Activated T-cell treated with anti-CD3 and anti-CD28 coated beads for 4 hours (primary cell): Measurements from ENCODE around the gene RBM23.

Source experiments
- DNase-seq: peaks from one replicate; pipeline ENCODE4 v3.0.0-alpha.2; 2020

The RBM23 gene

DNA sequence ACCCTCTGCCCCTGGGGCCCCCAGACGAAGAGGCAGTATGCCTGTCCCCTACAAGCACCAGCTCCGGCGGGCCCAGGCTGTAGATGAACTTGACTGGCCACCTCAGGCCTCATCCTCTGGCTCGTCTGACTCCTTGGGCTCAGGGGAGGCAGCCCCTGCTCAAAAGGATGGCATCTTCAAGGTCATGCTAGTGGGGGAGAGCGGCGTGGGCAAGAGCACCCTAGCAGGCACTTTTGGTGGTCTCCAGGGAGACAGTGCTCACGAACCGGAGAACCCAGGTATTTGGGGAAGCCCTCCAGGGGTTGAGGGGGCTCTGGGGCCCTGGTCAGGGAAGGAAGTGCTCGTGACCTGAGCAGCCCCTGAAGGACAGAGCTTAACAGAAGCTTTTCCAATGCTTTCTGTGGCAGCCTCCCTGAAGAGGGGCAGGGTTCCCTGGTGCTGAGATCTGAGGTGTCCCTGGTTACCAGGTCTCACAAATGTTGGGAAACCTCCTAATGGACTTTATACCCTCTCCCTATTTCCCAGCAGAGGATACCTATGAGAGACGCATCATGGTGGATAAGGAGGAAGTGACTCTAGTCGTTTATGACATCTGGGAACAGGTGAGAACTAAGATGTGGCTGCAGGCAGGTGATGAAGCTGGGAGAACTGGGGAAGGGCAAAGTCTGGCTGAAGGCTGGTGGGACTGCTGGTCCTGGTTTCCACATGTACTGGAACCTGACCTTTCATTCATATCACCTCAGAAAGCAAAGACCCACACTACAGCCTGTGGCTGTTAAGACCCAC, 34.0 kb downstream of the RBM23 start:
- DNase-seq: no peak

DNA sequence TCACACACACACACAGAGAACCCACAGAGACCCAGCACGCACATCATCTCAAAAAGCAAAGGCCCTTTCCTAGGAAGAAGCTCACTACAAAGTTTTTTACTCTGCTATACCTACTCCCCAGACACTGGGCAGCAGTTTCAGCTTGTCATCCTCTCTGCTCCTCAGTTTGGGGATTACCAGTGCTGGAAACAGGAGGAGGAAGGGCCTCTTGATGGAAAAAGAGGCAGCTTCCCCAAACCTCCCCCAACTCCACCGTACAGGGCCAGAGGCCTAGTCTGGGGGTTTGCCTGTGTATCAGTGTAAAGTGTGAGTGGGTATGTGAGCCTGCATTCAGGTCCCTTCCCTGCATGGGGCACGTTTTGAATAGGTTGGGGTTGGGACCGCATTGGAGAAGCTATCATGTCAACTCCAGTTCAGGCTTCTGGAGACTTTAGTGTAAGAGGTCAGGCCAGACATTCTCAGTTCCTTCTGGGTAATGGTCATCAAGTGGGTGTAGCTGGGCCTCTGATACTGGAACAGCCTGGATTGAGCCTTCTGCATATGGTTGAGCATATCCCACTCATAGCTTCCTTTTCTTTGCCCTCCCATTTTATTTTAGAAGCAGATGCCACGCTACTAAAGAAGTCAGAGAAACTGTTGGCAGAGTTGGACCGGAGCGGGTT, 34.7 kb downstream of the RBM23 start:
- no peak for DNase-seq

DNA sequence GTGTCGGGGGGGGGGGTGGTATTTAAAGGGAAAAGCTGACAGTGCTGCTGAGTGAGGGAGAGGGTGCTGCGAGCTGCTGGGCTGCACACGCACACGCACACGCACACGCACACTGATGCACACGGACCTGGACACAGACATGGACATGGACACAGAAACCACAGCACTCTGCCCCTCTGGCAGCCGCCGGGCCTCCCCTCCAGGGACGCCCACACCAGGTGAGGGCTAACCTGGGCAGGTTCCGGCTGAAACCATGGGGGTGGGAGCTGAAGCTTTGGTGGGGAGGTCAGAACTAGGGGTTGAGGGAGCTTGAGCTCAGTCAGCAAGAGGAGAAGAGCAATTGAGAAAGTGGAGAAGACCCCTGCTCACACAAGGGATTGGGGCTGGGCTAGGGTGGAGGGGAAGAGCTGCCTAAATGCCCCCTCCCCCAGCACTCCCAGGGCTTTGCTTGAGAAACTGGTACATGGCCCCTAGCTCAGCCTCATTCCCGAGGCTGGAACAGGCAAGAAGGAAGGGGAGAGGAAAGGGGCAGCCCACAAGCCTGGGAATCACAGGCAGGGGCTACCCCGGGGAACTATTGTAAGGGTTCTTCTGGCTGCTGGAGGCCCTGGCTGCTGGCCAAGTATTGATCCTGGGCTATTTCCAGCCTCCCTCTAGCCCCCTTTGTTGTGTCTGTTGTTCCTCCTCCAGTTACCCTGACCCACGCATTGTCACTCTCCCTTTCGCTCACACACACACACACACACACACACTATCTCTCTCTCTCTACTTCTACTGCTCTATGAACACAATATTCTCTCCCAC, 35.6 kb downstream of the RBM23 start, which contains the start of gene REM2:
Gene REM2, plus strand, starts transcription at position 50 of the 804 bp plus-strand sequence. Its CDS starts 66 bp downstream, at position 116.
- DNase-seq: no peak

DNA sequence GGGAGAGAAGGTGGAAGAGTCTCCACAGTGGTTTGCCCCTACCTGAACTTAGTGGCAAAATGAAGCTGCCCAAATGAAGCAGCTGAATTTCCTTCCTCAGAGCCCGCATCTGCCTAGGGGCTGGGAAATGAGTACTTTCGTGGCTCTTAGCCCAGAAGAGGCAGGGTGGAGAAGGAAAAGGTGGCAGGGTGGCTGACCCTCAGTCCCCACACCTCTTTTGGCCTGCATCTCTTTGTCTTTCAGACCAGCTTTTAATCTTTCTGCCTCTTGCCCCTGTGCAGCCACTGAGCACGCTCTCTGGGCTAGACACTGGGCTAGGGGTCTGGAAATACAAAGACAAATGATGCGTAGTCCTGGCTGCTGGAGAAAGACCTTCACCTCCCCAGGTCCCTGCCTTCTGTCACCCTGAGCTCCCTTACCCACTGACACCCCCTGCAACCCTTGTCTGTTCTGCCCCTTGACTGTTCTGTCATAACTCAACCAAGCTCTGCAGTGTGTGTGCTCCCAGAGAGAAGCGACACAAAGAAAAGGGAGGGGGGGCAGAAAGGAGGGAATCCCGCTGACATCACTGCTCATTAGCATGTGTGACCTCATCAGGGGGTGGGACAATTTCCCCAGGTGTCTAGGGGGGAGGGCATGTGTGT, 36.3 kb downstream of the RBM23 start:
- DNase-seq: peak; percentile 58

DNA sequence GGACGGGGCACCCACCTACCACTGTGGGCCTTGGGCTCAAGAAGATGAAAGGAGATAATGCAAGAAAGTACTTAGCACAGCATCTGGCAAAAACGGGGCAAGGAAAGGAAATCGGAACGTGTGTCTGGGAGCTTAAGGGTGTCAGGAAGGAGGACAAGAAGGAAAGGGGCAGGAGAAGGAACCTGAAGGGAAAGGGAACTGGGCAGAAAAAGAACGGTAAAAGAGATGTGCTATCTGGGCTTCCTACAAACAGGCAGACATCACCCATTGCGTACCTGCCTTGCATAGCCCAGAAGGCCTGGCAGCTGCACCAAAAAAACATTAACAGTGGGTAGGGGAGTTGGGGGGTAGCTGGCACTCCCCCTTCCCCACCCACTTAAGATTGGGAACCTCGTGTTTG, 36.9 kb downstream of the RBM23 start:
- no peak for DNase-seq

DNA sequence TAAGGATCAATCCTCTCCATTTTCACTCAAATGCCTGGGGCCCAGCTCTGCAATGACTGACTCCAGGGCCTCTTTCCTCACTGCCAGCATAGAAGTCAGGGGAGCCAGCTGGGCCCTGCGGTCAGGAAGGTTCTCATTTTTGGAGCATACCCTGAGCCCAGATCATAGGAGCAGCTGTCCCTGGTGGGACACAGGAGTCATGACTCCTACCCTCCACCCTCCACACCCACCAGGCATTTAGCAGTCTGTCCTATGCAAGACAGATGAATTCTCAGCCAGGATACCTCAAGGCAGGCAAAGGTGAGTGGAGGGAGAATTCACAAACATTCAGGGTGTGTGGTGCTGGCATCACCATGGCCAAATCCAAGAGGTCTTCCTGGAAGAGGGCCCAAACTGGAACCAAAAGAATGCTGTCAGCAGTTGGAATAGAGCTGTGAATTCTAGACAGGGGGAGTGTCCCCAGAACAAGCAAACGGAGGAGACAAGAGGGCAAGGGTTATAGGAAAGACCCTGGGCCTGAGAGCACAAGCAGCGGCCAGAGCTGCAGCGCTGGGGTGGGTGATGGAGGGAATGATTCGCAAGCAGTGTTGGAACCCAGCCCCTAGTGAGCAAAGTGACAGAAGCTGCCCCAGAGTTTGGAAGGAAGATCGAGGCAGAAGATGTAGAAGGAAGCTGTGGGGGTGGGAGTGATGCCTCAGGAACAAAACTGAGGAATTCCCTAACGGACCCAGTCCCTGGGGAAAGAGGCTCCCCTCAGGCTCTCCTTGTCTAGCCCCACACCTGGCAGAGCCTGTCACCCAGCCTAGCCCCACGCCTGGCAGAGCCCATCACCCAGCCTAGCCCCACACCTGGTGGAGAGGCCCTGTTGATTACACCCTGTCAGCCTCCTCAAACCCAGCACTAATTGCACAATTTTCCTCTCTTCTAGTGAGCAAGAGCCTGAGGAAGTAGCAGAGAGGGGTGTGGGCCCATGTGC, 40.4 kb downstream of the RBM23 start:
- DNase-seq: no peak

DNA sequence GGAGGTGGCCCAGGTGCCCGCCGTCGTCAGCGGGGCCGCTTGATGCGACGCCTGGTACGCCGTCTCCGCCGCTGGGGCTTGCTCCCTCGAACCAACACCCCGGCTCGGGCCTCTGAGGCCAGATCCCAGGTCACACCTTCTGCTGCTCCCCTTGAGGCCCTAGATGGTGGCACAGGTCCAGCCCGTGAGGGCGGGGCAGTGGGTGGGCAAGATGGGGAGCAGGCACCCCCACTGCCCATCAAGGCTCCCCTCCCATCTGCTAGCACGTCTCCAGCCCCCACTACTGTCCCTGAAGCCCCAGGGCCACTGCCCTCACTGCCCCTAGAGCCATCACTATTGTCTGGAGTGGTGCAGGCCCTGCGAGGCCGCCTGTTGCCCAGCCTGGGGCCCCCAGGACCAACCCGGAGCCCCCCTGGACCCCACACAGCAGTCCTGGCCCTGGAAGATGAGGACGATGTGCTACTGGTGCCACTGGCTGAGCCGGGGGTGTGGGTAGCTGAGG, 41.9 kb downstream of the RBM23 start:
- no peak for DNase-seq

DNA sequence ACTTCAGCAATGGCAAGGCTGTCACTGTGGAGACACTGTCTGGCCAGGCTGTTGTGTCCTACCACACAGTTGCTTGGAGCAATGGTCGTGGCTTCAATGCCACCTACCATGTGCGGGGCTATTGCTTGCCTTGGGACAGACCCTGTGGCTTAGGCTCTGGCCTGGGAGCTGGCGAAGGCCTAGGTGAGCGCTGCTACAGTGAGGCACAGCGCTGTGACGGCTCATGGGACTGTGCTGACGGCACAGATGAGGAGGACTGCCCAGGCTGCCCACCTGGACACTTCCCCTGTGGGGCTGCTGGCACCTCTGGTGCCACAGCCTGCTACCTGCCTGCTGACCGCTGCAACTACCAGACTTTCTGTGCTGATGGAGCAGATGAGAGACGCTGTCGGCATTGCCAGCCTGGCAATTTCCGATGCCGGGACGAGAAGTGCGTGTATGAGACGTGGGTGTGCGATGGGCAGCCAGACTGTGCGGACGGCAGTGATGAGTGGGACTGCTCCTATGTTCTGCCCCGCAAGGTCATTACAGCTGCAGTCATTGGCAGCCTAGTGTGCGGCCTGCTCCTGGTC, 43.1 kb downstream of the RBM23 start:
- DNase-seq: no peak

DNA sequence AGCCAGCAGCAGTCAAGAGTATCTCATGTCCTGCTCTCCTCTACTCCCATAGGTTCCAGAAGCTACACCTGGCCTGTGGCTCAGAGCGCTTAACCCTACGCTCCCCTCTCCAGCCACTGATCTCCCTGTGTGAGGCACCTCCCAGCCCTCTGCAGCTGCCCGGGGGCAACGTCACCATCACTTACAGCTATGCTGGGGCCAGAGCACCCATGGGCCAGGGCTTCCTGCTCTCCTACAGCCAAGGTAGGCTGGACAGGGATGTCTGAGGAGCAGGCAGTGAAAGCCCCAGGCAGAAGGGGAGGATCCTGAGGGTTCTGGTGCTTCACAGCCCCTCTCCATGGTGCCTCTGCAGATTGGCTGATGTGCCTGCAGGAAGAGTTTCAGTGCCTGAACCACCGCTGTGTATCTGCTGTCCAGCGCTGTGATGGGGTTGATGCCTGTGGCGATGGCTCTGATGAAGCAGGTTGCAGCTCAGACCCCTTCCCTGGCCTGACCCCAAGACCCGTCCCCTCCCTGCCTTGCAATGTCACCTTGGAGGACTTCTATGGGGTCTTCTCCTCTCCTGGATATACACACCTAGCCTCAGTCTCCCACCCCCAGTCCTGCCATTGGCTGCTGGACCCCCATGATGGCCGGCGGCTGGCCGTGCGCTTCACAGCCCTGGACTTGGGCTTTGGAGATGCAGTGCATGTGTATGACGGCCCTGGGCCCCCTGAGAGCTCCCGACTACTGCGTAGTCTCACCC, 43.8 kb downstream of the RBM23 start:
- no peak for DNase-seq

DNA sequence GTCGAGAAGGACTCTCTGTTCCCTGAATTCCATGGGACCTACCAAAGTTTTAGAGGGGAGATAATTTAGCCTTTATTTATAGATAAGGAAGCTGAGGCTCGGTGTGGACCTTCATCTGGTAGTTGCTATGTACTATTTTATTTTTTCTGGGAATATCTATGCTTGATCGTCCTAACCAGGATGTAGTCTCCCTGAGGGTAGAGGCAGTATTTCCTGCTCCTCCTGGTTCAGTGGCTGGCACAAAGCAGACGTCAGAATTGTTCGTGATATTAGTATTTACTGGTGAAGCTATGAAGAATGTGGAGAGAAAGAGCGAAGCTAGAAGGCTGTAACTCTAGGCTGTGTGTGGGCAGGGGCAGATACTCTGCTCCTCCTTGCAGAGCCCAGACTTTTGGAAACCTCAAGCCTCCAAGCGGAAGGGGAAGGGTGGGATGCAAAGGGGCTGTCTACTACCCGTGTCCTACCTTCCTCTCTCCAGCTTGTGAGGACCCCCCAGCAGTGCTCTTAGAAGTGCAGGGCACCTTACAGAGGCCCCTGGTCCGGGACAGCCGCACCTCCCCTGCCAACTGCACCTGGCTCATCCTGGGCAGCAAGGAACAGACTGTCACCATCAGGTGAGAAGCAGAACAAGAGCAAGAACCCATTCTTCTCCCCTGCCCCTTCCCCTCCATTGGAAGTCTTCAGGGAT, 46.0 kb downstream of the RBM23 start:
- no peak for DNase-seq

DNA sequence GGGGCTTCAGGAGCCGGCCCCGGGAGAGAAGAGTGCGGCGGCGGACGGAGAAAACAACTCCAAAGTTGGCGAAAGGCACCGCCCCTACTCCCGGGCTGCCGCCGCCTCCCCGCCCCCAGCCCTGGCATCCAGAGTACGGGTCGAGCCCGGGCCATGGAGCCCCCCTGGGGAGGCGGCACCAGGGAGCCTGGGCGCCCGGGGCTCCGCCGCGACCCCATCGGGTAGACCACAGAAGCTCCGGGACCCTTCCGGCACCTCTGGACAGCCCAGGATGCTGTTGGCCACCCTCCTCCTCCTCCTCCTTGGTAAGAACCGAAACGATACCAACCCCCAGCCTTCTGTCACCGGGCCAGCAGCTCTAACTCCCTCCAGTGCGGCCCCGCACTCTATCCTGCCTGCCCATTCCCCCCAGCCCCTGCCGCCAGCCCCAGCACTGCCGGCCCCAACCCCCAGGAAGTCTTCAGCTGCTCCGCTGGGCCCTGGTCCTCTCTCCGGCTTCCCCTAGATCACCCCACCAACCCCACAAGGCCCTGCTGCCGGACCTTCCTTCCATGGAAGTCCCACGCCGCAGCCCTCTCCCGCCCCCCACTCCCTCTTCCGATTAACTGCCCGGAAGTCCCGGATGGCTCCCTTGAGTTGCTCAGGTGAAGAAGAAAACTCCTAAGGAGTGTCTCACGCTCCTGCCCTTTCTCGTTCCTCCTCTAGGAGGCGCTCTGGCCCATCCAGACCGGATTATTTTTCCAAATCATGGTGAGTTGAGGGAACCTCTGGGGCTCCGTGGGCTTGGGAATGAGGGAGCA, 46.7 kb downstream of the RBM23 start:
- DNase-seq: peak; percentile 66

DNA sequence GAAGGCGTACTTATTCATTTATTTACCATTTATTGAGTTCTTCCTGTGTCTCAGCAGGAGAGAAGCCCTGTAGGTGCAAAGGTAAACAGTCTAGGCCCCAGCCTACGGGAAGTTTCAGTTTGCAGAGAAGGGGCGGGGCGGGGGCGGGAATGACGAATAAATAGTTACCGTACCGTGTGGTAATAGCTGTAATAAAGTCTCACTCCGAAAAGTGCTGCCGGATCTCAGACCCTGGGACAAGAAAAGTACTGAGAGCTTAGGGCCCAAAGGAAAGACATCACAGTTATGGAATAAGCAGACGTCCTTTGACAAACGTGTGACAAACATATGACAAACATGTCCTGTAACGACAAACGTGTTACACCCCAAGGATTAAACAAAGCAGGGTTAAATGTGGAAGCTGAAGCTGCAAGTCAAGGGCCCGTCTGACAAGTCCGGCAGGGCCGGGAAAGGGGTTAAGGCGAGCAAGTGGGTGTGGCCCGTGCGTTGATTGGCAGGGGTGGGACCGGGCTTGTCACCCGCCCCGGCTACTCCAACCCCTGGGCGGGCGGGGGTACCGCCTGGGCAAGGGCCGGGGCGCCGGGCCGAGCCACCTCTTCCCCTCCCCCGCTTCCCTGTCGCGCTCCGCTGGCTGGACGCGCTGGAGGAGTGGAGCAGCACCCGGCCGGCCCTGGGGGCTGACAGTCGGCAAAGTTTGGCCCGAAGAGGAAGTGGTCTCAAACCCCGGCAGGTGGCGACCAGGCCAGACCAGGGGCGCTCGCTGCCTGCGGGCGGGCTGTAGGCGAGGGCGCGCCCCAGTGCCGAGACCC, 47.5 kb downstream of the RBM23 start, which contains the start of gene LRP10:
Gene LRP10, plus strand, starts transcription at position 517 of the 809 bp plus-strand sequence. CDS start 564 bp downstream, outside the sequence.
- DNase-seq: peak; percentile 73

DNA sequence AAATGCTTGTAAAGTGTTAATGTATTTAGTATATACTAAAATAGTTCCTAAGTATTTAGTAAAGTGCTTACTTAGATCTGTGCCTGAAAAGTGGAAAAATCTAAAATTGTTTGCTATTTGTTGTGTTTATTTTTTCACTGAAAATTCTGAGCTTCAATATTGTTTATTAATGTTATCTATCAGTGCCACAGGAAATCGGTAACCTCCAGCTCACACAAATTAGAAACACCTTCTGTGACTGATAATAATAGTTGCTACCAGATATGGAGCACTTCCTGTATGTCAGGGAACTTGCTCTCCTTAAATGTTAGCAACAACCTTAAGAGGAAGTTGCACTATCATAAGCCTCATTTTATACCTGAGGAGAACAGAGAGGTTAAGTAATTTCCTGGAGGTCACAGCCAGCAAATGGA, 48.1 kb downstream of the RBM23 start:
- DNase-seq: no peak

DNA sequence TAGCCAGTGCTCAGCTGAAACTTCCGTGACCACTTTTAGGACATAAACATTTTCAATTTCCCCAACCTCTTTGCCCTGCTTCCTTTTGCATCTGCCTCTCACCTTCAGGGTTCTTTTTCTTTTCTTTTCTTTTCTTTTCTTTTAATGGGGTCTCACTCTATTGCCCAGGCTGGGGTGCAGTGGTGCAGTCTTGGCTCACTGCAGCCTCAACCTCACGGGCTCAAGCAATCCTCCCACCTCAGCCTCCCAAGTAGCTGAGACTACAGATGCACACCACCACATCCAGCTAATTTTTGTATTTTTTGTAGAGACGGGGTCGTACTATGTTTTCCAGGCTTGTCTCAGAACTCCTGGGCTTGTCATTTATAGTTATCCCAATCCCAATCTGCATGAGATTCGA, 52.1 kb downstream of the RBM23 start:
- no peak for DNase-seq

DNA sequence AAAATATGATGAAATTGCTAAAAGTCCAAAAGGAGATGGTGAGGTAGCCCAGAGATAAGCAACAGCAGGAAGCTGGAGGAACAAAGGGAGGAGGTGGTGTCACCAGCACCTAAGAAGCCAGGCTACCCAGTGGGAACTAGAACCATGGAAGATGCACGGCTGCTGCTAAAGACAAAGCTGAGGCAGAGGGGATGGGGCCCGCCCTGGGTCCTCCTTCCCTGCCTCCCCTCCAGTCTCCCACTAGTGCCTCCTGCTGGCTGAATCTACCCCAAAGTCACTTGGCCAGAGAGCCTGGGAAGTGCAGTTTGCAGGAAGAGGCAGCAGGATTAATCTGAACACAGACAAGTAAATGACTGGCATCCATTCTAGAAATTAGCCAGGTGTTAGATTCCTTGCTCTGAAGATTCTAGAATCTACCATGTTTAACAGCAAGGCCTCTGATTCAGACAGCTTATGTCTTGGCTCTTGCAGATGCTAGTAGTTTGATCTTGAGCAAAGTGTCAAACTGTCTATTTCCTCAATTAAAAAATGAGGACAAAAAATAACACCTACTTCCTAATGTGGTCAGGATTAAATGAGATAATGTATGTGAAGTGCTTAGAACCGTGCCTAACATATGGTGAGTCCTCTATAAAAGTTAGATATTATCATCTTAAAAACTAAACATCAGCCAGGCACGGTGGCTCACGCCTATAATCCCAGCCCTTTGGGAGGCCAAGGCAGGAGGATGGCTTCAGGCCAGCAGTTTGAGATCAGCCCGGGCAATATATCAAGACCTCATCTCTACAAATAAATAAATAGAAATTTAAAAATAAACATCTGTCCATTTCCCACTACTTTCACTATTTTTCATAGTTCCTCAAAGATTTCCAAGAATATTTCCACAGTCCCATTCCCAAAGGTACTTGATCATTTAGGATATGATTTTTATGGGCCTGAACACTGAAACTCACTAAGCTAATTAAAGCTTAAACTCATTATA, 53.2 kb downstream of the RBM23 start:
- no peak for DNase-seq

DNA sequence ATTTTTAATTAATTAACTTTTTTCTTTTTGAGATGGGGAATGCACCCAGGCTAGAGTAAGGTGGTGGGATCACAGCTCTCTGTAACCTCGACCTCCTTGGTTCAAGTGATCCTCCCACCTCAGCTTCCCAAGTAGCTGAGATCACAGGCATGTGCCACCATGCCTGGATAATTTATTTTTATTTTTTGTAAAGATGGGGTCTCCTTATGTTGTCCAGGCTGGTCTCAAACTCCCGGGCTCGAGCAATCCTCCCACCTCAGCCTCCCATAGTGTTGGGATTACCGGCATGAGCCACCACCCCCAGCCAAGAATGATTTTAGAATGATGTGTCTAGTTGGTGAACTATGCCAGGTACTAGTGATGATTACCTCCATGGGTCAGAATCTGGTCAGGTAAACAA, 54.0 kb downstream of the RBM23 start:
- no peak for DNase-seq

DNA sequence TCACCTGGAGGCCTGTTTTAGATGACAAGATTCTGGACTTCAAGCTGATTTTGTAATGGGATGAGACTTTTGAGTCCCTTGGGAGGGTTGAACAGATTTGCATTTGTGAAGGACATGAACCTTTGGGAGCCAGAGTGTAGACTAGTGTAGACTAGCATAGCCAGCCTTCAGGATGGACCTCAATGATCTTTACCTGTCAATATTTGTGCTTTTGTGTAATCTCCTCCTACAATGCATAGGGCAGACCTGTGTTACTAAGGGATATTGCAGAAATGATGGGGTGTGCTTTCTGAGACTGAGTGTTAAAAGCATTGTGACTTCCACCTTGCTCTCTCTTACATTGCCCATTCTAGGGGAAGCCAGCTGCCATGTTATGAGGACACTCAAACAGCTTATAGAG, 57.3 kb downstream of the RBM23 start:
- DNase-seq: no peak
